Glutamatergic neuron (in vitro differentiated cells): ENCODE results near the gene DCAF12. TPM values are rescaled to one million over a fixed set of nuclear protein-coding genes. Genes with fewer than 3 reads are reported as not detected.

Experiments used
- DNase-seq: peaks from one replicate; pipeline ENCODE4 v3.0.0; 2022
- H3K27ac Mint-ChIP-seq: one replicate; pipeline ENCODE4 v1.8.0; 2020; ENCODE audit warnings: mild to moderate bottlenecking, mixed read lengths, inconsistent platforms; ENCODE audit not compliant: unreplicated experiment
- H3K27me3 Mint-ChIP-seq: one replicate; pipeline ENCODE4 v1.8.0; 2020; ENCODE audit warnings: mild to moderate bottlenecking, moderate library complexity, mixed read lengths, inconsistent platforms; ENCODE audit not compliant: unreplicated experiment
- H3K36me3 Mint-ChIP-seq: one replicate; pipeline ENCODE4 v1.8.0; 2020; ENCODE audit warnings: mild to moderate bottlenecking, mixed read lengths, inconsistent platforms; ENCODE audit not compliant: unreplicated experiment
- H3K4me1 Mint-ChIP-seq: one replicate; pipeline ENCODE4 v1.8.0; 2020; ENCODE audit warnings: mild to moderate bottlenecking, low read depth, mixed read lengths, inconsistent platforms; ENCODE audit not compliant: unreplicated experiment
- H3K4me3 Mint-ChIP-seq: one replicate; pipeline ENCODE4 v1.8.0; 2020; ENCODE audit warnings: mild to moderate bottlenecking, mixed read lengths, inconsistent platforms; ENCODE audit not compliant: unreplicated experiment
- H3K9me3 Mint-ChIP-seq: one replicate; pipeline ENCODE4 v1.8.0; 2020; ENCODE audit warnings: mild to moderate bottlenecking, moderate library complexity, mixed read lengths, inconsistent platforms; ENCODE audit not compliant: unreplicated experiment
- total RNA-seq: library from RNA; stranded (reverse); fragmentation: NEBNext Ultra II Directional; extraction: Animal tissue kit (Norgen Biotek cat#: 25700); gene quantifications from one replicate; pipeline ENCODE4 v1.2.1, GENCODE V29; 2021; ENCODE audit not compliant: unreplicated experiment
- TF ChIP-seq, protein P1 (sequence below): fragments of 200-600 bp; sonication (generic); IDR thresholded peaks from one replicate; pipeline ENCODE4 v1.5.0; 2021; ENCODE audit not compliant: partially characterized antibody, unreplicated experiment

Gene DCAF12
- total RNA-seq, 1 donor from 2014 or later = 37.9 TPM

GRCh38 chr9:34036625-34037024, 89.9 kb downstream of the DCAF12 start:
- TF ChIP-seq, protein P1, sequence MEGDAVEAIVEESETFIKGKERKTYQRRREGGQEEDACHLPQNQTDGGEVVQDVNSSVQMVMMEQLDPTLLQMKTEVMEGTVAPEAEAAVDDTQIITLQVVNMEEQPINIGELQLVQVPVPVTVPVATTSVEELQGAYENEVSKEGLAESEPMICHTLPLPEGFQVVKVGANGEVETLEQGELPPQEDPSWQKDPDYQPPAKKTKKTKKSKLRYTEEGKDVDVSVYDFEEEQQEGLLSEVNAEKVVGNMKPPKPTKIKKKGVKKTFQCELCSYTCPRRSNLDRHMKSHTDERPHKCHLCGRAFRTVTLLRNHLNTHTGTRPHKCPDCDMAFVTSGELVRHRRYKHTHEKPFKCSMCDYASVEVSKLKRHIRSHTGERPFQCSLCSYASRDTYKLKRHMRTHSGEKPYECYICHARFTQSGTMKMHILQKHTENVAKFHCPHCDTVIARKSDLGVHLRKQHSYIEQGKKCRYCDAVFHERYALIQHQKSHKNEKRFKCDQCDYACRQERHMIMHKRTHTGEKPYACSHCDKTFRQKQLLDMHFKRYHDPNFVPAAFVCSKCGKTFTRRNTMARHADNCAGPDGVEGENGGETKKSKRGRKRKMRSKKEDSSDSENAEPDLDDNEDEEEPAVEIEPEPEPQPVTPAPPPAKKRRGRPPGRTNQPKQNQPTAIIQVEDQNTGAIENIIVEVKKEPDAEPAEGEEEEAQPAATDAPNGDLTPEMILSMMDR = no peak
- H3K4me1 Mint-ChIP-seq = no peaks in the 10 kb centered on the region
- H3K4me3 Mint-ChIP-seq = no peak overlapping the region
- H3K36me3 Mint-ChIP-seq = peaks cover 4% of the 10 kb centered on the region
- peaks cover 3% of the 10 kb centered on the region for H3K9me3 Mint-ChIP-seq
- DNase-seq = no peak
- H3K27ac Mint-ChIP-seq = no peak overlapping the region
- H3K27me3 Mint-ChIP-seq = no peaks in the 10 kb centered on the region

Other genes with a start within 250 kb of the DCAF12 start
- gene UBAP2, start 77.8 kb downstream of the DCAF12 start, total RNA-seq = 65.1 TPM
- gene UBAP1, start 52.3 kb upstream of the DCAF12 start, total RNA-seq = 28.4 TPM
- 0.78 TPM for gene KIF24, start 202.6 kb upstream of the DCAF12 start, total RNA-seq
- gene NUDT2, start 202.9 kb upstream of the DCAF12 start, total RNA-seq = 7.2 TPM